HCT116 (cell line): ENCODE measurements around the gene RUNX2. TPM values are rescaled to one million over a fixed set of nuclear protein-coding genes. Genes with fewer than 3 reads are reported as not detected.

ENCODE experiments used
- ATAC-seq: fragments of 200-7000 bp; cut with Tn5 transposase; 2 replicates; pipeline ENCODE4 v1.9.1; 2020; ENCODE audit warnings: mild to moderate bottlenecking, moderate library complexity
- BruUV-seq: library from RNA; stranded (reverse); fragments of 400-500 nt; replicated peaks from 2 replicates; lab custom pipeline; 2021; lab: Mats Ljungman, UMichigan
- CTCF ChIA-PET: fragments of 300-600 bp; sonication (Branson Sonifier 250); formaldehyde crosslinking; loops from one replicate; lab custom pipeline; 2021; ENCODE audit warnings: antibody characterized with exemption; lab: Charles Lee
- POLR2A ChIA-PET: fragments of 300-600, 350-600 bp; sonication (Branson Sonifier 250); formaldehyde crosslinking; loops from one replicate; lab custom pipeline; 2021; ENCODE audit warnings: antibody characterized with exemption; lab: Charles Lee
- RAD21 ChIA-PET, 2 experiments: fragments of 300-600 bp; sonication (Branson Sonifier 250); formaldehyde crosslinking; loops; one replicate each; lab custom pipeline; 2023; ENCODE audit warnings: low total read pairs in 2 of 2; ENCODE audit not compliant: uncharacterized antibody in 2 of 2, unreplicated experiment in 2 of 2, low non-redundant PET in 1 of 2; lab: Charles Lee
- DNase-seq: peaks from one replicate; pipeline ENCODE4 v3.0.0-alpha.2; 2010; ENCODE audit warnings: low read depth, low spot score
- H2AFZ ChIP-seq: fragments of 200-600 bp; shearing (Covaris generic), sonication (generic); 2 replicates; pipeline ENCODE4 v1.6.1; 2017; ENCODE audit warnings: low read depth, mixed run types, mixed read lengths, antibody characterized with exemption, low read length; ENCODE audit not compliant: poor library complexity, severe bottlenecking
- H3K27ac ChIP-seq: 2 replicates; pipeline ENCODE4 v1.5.1; 2012; ENCODE audit warnings: low read depth, low read length
- H3K27me3 ChIP-seq: fragments of 200-600 bp; sonication (generic); 2 replicates; pipeline ENCODE4 v1.6.1; 2016; ENCODE audit warnings: mixed run types, low read length, mixed read lengths; ENCODE audit not compliant: insufficient read depth
- H3K36me3 ChIP-seq, 2 experiments: fragments of 200-500 bp in 1 of 2; fragments of 200-600 bp in 1 of 2; sonication (Bioruptor generic) in 1 of 2; sonication (generic) in 1 of 2; 2 replicates each; pipeline versions ENCODE4 v1.5.1 to v1.6.1; 2014 to 2016; ENCODE audit warnings: low read length in 2 of 2, inconsistent platforms in 1 of 2, mixed read lengths in 1 of 2, mixed run types in 1 of 2; ENCODE audit not compliant: insufficient read depth in 2 of 2, control insufficient read depth in 1 of 2
- H3K4me1 ChIP-seq, 2 experiments: fragments of 200-600 bp in 1 of 2; sonication (generic) in 1 of 2; 2 replicates each; pipeline versions ENCODE4 v1.5.1 to v1.6.1; 2012 to 2017; ENCODE audit warnings: low read length in 2 of 2, inconsistent platforms in 1 of 2, mild to moderate bottlenecking in 1 of 2, mixed read lengths in 1 of 2, mixed run types in 1 of 2, moderate library complexity in 1 of 2; ENCODE audit not compliant: insufficient read depth in 2 of 2, control insufficient read depth in 1 of 2
- H3K4me2 ChIP-seq: fragments of 200-600 bp; sonication (generic); 2 replicates; pipeline ENCODE4 v1.6.1; 2017; ENCODE audit warnings: mixed run types, low read length, mixed read lengths
- H3K4me3 ChIP-seq, 2 experiments: fragments of 200-600 bp in 1 of 2; sonication (generic) in 1 of 2; replicated peaks in 1 of 2; 2 replicates each; pipeline ENCODE4 v1.5.1; 2011 to 2016; ENCODE audit warnings: low read length in 2 of 2, control low read depth in 1 of 2, low read depth in 1 of 2, mild to moderate bottlenecking in 1 of 2, mixed read lengths in 1 of 2, mixed run types in 1 of 2
- H3K79me2 ChIP-seq: fragments of 200-600 bp; sonication (generic); 2 replicates; pipeline ENCODE4 v1.6.1; 2017; ENCODE audit warnings: mild to moderate bottlenecking, mixed run types, low read length, moderate library complexity, mixed read lengths; ENCODE audit not compliant: insufficient read depth
- H3K9ac ChIP-seq: fragments of 200-600 bp; sonication (generic); 2 replicates; pipeline ENCODE4 v1.6.1; 2016; ENCODE audit warnings: low read length, mixed read lengths
- H3K9me2 ChIP-seq: fragments of 200-600 bp; sonication (generic), shearing (Covaris generic); 2 replicates; pipeline ENCODE4 v1.6.1; 2017; ENCODE audit warnings: mixed run types, mild to moderate bottlenecking, moderate library complexity; ENCODE audit not compliant: insufficient read depth
- H3K9me3 ChIP-seq, 2 experiments: fragments of 200-500 bp in 1 of 2; fragments of 200-600 bp in 1 of 2; sonication (Bioruptor generic) in 1 of 2; sonication (generic) in 1 of 2; 2 replicates each; pipeline ENCODE4 v1.6.1; 2014 to 2017; ENCODE audit warnings: low read length in 2 of 2, mixed read lengths in 2 of 2, inconsistent platforms in 1 of 2, low read depth in 1 of 2, mild to moderate bottlenecking in 1 of 2, mixed run types in 1 of 2, moderate library complexity in 1 of 2; ENCODE audit not compliant: control insufficient read depth in 1 of 2, insufficient read depth in 1 of 2
- H4K20me1 ChIP-seq: fragments of 200-600 bp; sonication (generic), shearing (Covaris generic); 2 replicates; pipeline ENCODE4 v1.6.1; 2017; ENCODE audit warnings: mixed run types, mild to moderate bottlenecking, moderate library complexity; ENCODE audit not compliant: insufficient read depth
- CBX3 ChIP-seq: IDR thresholded peaks from 2 replicates; pipeline ENCODE4 v1.6.1; 2012; ENCODE audit warnings: low read depth
- CEBPB ChIP-seq: IDR thresholded peaks from 2 replicates; pipeline ENCODE4 v1.6.1; 2012; ENCODE audit warnings: low read depth
- CTCF ChIP-seq, 3 experiments: fragments of 200-600 bp in 1 of 3; sonication (generic) in 1 of 3; IDR thresholded peaks in 2 of 3; conservative IDR thresholded peaks in 1 of 3; 2 replicates each; pipeline ENCODE4 v1.5.1; 2012 to 2017; ENCODE audit warnings: low read depth in 2 of 3, low read length in 2 of 3, antibody characterized with exemption in 1 of 3, borderline replicate concordance in 1 of 3, control low read depth in 1 of 3, mild to moderate bottlenecking in 1 of 3, mixed read lengths in 1 of 3, mixed run types in 1 of 3, moderate library complexity in 1 of 3; ENCODE audit not compliant: insufficient read depth in 1 of 3
- EGR1 ChIP-seq: IDR thresholded peaks from 2 replicates; pipeline ENCODE4 v1.6.1; 2012; ENCODE audit warnings: low read depth
- EZH2 ChIP-seq: fragments of 200-600 bp; sonication (generic); IDR thresholded peaks from 2 replicates; pipeline ENCODE4 v1.6.1; 2017; ENCODE audit warnings: antibody characterized with exemption, mixed run types
- EZH2phosphoT487 ChIP-seq: fragments of 200-600 bp; IDR thresholded peaks from 2 replicates; pipeline ENCODE4 v1.6.1; 2018; ENCODE audit warnings: antibody characterized with exemption, borderline replicate concordance
- JUND ChIP-seq: IDR thresholded peaks from 2 replicates; pipeline ENCODE4 v1.6.1; 2012
- POLR2AphosphoS5 ChIP-seq: IDR thresholded peaks from 2 replicates; pipeline ENCODE4 v1.6.1; 2011; ENCODE audit warnings: mild to moderate bottlenecking, low read depth, low read length, moderate library complexity
- RAD21 ChIP-seq: IDR thresholded peaks from 2 replicates; pipeline ENCODE4 v1.6.1; 2012; ENCODE audit warnings: low read depth, mild to moderate bottlenecking
- SP1 ChIP-seq: IDR thresholded peaks from 2 replicates; pipeline ENCODE4 v1.6.1; 2012; ENCODE audit warnings: low read depth
- SRF ChIP-seq: IDR thresholded peaks from 2 replicates; pipeline ENCODE4 v1.6.1; 2012; ENCODE audit warnings: low read depth
- YY1 ChIP-seq: IDR thresholded peaks from 2 replicates; pipeline ENCODE4 v1.6.1; 2011; ENCODE audit warnings: low read length, low read depth, moderate library complexity, mild to moderate bottlenecking; ENCODE audit not compliant: insufficient replicate concordance; ENCODE audit errors: extremely low read depth
- ZBTB33 ChIP-seq: IDR thresholded peaks from 2 replicates; pipeline ENCODE4 v1.6.1; 2011; ENCODE audit warnings: mild to moderate bottlenecking, low read length, moderate library complexity; ENCODE audit not compliant: insufficient replicate concordance; ENCODE audit errors: extremely low read depth
- ZFX ChIP-seq: fragments of 450-650 bp; IDR thresholded peaks from 2 replicates; pipeline ENCODE4 v1.6.1; 2017
- ZNF274 ChIP-seq: fragments of 200-500 bp; sonication (Bioruptor generic); IDR thresholded peaks from 2 replicates; pipeline ENCODE4 v1.6.1; 2014; ENCODE audit warnings: mild to moderate bottlenecking, low read depth, low read length, inconsistent platforms
- intact Hi-C: fragments of 100-400 bp; cut with micrococcal nuclease; formaldehyde crosslinking; loops from 2 replicates; pipeline ENCODE4 v1.10.0; 2022
- total RNA-seq: library from RNA; stranded (reverse); gene quantifications from one replicate; pipeline ENCODE4 v1.2.1, GENCODE V29; 2021; ENCODE audit not compliant: unreplicated experiment

Gene RUNX2
- total RNA-seq, 1 experiment from 2014 or later, result 1.1 TPM

GRCh38 chr6:45431317-45432065, 103.4 kb downstream of the RUNX2 start:
- RAD21 ChIA-PET, result no interaction called here
- no peak overlapping the region for H3K9ac ChIP-seq
- CTCF ChIA-PET, result no interaction called here

More at GRCh38 chr6:45431317-45432065, 103.4 kb downstream of the RUNX2 start:
- Histone ChIP-seq H3K4me2 (no peak overlapping the region), H3K79me2 (no peaks in the 10 kb centered on the region), H3K9me2 (no peaks in the 10 kb centered on the region), H3K9me3 (no peaks in the 10 kb centered on the region), H4K20me1 (no peaks in the 10 kb centered on the region), H3K27ac (no peak overlapping the region), H3K4me1 (peaks cover 11 to 20% of the 10 kb centered on the region in 2 experiments; a peak in 3 of 4 replicates), H3K4me3 (no peak overlapping the region), H3K36me3 (no peaks in the 10 kb centered on the region), H2AFZ (no peak overlapping the region), H3K27me3 (no peaks in the 10 kb centered on the region)
- no peak for DNase-seq
- ATAC-seq, result no peak
- POLR2A ChIA-PET, result no interaction called here
- no TSS peak for BruUV-seq
- intact Hi-C loops, result loop anchor here (10.0 kb wide), 1 partner anchor 957 kb away; no protein-coding TSS in a partner anchor
- TF ChIP-seq ZFX (no peak), EZH2phosphoT487 (no peak), ZNF274 (no peak), POLR2AphosphoS5 (no peak), SP1 (no peak), SRF (no peak), ZBTB33 (no peak), YY1 (no peak), CEBPB (no peak), EZH2 (no peak), CBX3 (no peak), EGR1 (no peak), RAD21 (no peak), CTCF (IDR thresholded peaks at IDR 0.05 in 2 of 3, conservative IDR thresholded peaks at IDR 0.05 in 1 of 3; ENCODE audit: borderline replicate concordance in 1 of 3, insufficient read depth in 1 of 3, low read depth in 2 of 3, low read length in 2 of 3) (no peak), JUND (no peak)
